PC-3 (cell line): ENCODE results near the gene HIBCH.

Experiments used
- EZH2 ChIP-seq: fragments of 300-600 bp; sonication (generic); IDR thresholded peaks from one replicate; pipeline ENCODE4 v1.6.1; 2017; ENCODE audit warnings: antibody characterized with exemption, mild to moderate bottlenecking, low read length; ENCODE audit not compliant: unreplicated experiment
- TF ChIP-seq, protein P1 (sequence below): fragments of 300-600 bp; sonication (generic); conservative IDR thresholded peaks from 2 replicates; pipeline ENCODE4 v1.5.1; 2017; ENCODE audit warnings: antibody characterized with exemption, low read depth, mild to moderate bottlenecking, low read length

DNA sequence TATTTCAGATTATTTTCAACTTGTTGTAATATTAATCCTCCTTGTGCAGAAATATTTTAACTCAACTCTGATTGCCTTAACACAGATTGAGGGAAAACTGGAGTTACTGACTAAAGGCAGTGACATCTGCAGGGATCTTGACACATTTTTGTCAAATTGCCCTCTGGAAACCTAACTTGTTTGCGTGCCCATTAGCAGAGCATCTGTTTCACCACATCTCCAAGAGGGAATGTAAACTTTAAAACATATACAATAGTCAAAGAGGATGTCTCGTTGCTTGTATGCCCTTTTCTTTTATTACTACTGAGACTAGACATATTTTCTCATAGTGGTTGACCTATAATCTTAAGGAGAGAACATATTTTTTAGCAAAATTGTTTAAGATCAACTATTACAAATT lies 38.0 kb upstream of the HIBCH start:
- TF ChIP-seq, protein P1, sequence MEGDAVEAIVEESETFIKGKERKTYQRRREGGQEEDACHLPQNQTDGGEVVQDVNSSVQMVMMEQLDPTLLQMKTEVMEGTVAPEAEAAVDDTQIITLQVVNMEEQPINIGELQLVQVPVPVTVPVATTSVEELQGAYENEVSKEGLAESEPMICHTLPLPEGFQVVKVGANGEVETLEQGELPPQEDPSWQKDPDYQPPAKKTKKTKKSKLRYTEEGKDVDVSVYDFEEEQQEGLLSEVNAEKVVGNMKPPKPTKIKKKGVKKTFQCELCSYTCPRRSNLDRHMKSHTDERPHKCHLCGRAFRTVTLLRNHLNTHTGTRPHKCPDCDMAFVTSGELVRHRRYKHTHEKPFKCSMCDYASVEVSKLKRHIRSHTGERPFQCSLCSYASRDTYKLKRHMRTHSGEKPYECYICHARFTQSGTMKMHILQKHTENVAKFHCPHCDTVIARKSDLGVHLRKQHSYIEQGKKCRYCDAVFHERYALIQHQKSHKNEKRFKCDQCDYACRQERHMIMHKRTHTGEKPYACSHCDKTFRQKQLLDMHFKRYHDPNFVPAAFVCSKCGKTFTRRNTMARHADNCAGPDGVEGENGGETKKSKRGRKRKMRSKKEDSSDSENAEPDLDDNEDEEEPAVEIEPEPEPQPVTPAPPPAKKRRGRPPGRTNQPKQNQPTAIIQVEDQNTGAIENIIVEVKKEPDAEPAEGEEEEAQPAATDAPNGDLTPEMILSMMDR: no peak
- no peak for TF ChIP-seq EZH2
